HEK293 (cell line): ENCODE data around the gene PWWP2B.
A peak's percentile ranks its signal among the peaks of the same experiment; 100 is the strongest.

Experiments used
- CTCF ChIA-PET: fragments of 350-600 bp; formaldehyde crosslinking; extraction: SDS; loops from one replicate; lab custom pipeline; 2021; ENCODE audit warnings: antibody characterized with exemption; lab: Yijun Ruan, JAX
- POLR2A ChIA-PET: fragments of 300-600 bp; formaldehyde crosslinking; extraction: SDS; loops from one replicate; lab custom pipeline; 2020; ENCODE audit warnings: antibody characterized with exemption, inconsistent platforms; lab: Yijun Ruan, JAX
- H3K27ac ChIP-seq: fragments of 200-500 bp; sonication (Bioruptor generic); 2 replicates; pipeline ENCODE4 v1.5.1; 2014; ENCODE audit warnings: low read depth, low read length, control low read depth, inconsistent platforms; ENCODE audit errors: extremely low read depth
- H3K36me3 ChIP-seq, 2 experiments: fragments of 200-500 bp in 1 of 2; sonication (Bioruptor generic) in 1 of 2; 1 replicate in 1 of 2; 2 replicates in 1 of 2; pipeline ENCODE4 v1.5.1; 2014 to 2017; ENCODE audit warnings: inconsistent platforms in 2 of 2, low read length in 2 of 2; ENCODE audit not compliant: control insufficient read depth in 2 of 2, insufficient read depth in 1 of 2
- H3K4me1 ChIP-seq: fragments of 200-500 bp; sonication (Bioruptor generic); 2 replicates; pipeline ENCODE4 v1.5.1; 2014; ENCODE audit warnings: mild to moderate bottlenecking, low read length, inconsistent platforms; ENCODE audit not compliant: control insufficient read depth, insufficient read depth
- H3K4me3 ChIP-seq: 2 replicates; pipeline ENCODE4 v1.5.1; 2011; ENCODE audit warnings: low read depth, mild to moderate bottlenecking, control low read depth, low read length, moderate library complexity
- H3K9me3 ChIP-seq: fragments of 200-500 bp; sonication (Bioruptor generic); 2 replicates; pipeline ENCODE4 v1.5.1; 2014; ENCODE audit warnings: low read depth, low read length, inconsistent platforms; ENCODE audit not compliant: control insufficient read depth, insufficient read depth
- GLIS1 ChIP-seq: fragments of 450-650 bp; formaldehyde crosslinking; IDR thresholded peaks from 2 replicates; pipeline ENCODE4 v1.5.1; 2016; ENCODE audit warnings: missing biosample characterization, missing genetic modification characterization
- GLIS2 ChIP-seq: fragments of 450-650 bp; formaldehyde crosslinking; IDR thresholded peaks from 2 replicates; pipeline ENCODE4 v1.5.1; 2016; ENCODE audit warnings: missing biosample characterization, missing genetic modification characterization
- SALL2 ChIP-seq: fragments of 450-650 bp; formaldehyde crosslinking; IDR thresholded peaks from 2 replicates; pipeline ENCODE4 v1.5.0; 2017; ENCODE audit warnings: missing biosample characterization, mild to moderate bottlenecking, missing genetic modification characterization, borderline replicate concordance
- ZFP69B ChIP-seq: fragments of 450-650 bp; formaldehyde crosslinking; IDR thresholded peaks from 2 replicates; pipeline ENCODE4 v1.5.1; 2016; ENCODE audit warnings: missing biosample characterization, missing genetic modification characterization
- ZNF558 ChIP-seq: fragments of 450-650 bp; formaldehyde crosslinking; IDR thresholded peaks from 2 replicates; pipeline ENCODE4 v1.5.1; 2016; ENCODE audit warnings: missing biosample characterization, missing genetic modification characterization
- ZNF792 ChIP-seq: fragments of 450-650 bp; formaldehyde crosslinking; IDR thresholded peaks from 2 replicates; pipeline ENCODE4 v1.5.1; 2016; ENCODE audit warnings: missing biosample characterization, missing genetic modification characterization
- TF ChIP-seq, protein P1 (sequence below): fragments of 450-650 bp; formaldehyde crosslinking; IDR thresholded peaks from 2 replicates; pipeline ENCODE4 v1.5.1; 2016; ENCODE audit warnings: missing biosample characterization, missing genetic modification characterization
- TF ChIP-seq, protein P2 (sequence below): fragments of 450-650 bp; formaldehyde crosslinking; conservative IDR thresholded peaks from 2 replicates; pipeline ENCODE4 v1.5.1; 2016; ENCODE audit warnings: low read depth, missing biosample characterization, missing genetic modification characterization
- TF ChIP-seq, protein P3 (sequence below): IDR thresholded peaks from 2 replicates; pipeline ENCODE4 v1.6.1; 2011; ENCODE audit warnings: mild to moderate bottlenecking, low read depth, low read length, borderline replicate concordance
- TF ChIP-seq, protein P4 (sequence below): fragments of 450-650 bp; formaldehyde crosslinking; conservative IDR thresholded peaks from 2 replicates; pipeline ENCODE4 v1.5.1; 2016; ENCODE audit warnings: low read depth, missing biosample characterization, missing genetic modification characterization
- TF ChIP-seq, protein P5 (sequence below): fragments of 450-650 bp; formaldehyde crosslinking; IDR thresholded peaks from 2 replicates; pipeline ENCODE4 v1.5.1; 2016; ENCODE audit warnings: missing biosample characterization, missing genetic modification characterization

Gene PWWP2B

DNA sequence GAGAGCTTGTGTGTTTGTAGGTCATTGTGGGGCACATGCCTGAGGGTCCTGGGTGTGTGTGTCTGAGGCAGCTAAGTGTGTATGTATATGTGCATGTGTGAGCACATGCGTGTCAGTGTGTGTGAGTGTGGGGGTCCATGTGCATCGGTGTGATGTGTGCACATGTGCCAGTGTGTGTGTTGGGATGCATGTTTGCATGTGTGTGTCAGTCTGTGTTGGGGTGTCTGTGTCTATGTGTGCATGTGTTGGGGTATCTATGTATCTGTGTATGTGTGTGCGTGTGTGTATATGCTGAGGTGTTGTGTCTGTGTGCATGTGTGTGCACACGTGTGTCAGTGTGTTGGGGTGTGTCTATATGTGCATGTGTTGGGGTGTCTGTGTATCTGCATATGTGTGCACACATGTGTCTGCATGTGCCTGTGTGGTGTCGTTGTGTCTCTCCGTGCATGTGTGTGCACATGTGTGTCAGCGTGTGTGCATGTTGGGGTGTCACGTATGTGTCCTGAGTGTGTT is 33.3 kb downstream of the PWWP2B start (continued):
- TF ChIP-seq, protein P1, sequence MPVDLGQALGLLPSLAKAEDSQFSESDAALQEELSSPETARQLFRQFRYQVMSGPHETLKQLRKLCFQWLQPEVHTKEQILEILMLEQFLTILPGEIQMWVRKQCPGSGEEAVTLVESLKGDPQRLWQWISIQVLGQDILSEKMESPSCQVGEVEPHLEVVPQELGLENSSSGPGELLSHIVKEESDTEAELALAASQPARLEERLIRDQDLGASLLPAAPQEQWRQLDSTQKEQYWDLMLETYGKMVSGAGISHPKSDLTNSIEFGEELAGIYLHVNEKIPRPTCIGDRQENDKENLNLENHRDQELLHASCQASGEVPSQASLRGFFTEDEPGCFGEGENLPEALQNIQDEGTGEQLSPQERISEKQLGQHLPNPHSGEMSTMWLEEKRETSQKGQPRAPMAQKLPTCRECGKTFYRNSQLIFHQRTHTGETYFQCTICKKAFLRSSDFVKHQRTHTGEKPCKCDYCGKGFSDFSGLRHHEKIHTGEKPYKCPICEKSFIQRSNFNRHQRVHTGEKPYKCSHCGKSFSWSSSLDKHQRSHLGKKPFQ (tag by site-specific recombination), result 0 out of 2 replicates have a peak, but pooled peaks have one; percentile 23
- TF ChIP-seq SALL2 (tag by site-specific recombination) (no peak), ZNF792 (tag by site-specific recombination) (no peak)
- TF ChIP-seq, protein P2, sequence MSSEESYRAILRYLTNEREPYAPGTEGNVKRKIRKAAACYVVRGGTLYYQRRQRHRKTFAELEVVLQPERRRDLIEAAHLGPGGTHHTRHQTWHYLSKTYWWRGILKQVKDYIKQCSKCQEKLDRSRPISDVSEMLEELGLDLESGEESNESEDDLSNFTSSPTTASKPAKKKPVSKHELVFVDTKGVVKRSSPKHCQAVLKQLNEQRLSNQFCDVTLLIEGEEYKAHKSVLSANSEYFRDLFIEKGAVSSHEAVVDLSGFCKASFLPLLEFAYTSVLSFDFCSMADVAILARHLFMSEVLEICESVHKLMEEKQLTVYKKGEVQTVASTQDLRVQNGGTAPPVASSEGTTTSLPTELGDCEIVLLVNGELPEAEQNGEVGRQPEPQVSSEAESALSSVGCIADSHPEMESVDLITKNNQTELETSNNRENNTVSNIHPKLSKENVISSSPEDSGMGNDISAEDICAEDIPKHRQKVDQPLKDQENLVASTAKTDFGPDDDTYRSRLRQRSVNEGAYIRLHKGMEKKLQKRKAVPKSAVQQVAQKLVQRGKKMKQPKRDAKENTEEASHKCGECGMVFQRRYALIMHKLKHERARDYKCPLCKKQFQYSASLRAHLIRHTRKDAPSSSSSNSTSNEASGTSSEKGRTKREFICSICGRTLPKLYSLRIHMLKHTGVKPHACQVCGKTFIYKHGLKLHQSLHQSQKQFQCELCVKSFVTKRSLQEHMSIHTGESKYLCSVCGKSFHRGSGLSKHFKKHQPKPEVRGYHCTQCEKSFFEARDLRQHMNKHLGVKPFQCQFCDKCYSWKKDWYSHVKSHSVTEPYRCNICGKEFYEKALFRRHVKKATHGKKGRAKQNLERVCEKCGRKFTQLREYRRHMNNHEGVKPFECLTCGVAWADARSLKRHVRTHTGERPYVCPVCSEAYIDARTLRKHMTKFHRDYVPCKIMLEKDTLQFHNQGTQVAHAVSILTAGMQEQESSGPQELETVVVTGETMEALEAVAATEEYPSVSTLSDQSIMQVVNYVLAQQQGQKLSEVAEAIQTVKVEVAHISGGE (tag by site-specific recombination), result no peak

DNA sequence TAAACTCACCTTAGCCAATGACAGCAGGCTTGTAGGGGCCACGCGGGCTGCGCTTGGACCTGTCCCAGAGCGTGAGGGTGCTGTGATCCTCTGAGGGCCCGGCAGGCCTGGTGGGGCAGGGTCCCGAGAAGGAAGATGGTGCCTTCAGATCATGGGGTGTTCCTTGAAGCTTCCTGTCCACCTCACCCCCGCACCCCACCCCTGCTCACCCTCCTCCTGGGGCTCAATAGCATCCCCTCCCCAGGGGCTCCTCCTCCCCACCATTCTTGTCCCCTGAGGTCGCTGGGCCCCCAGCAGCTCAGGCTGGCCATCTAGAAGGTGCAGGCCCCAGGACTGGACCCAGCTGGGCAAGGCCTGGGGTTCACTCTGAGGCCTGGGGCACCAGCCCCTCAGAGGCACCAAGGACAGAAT is 33.9 kb downstream of the PWWP2B start:
- no peak overlapping the region for H3K4me3 ChIP-seq
- ChIA-PET POLR2A (no interaction called here), CTCF (no interaction called here)
- no peak overlapping the region for H3K27ac ChIP-seq
- H3K9me3 ChIP-seq, result no peaks in the 10 kb centered on the region
- TF ChIP-seq GLIS2 (0 out of 2 replicates have a peak, but pooled peaks have one; percentile 51), ZNF558 (no peak), GLIS1 (peak; percentile 48; the same call in 1 of the 2 replicates), ZFP69B (no peak)
- TF ChIP-seq, protein P3, sequence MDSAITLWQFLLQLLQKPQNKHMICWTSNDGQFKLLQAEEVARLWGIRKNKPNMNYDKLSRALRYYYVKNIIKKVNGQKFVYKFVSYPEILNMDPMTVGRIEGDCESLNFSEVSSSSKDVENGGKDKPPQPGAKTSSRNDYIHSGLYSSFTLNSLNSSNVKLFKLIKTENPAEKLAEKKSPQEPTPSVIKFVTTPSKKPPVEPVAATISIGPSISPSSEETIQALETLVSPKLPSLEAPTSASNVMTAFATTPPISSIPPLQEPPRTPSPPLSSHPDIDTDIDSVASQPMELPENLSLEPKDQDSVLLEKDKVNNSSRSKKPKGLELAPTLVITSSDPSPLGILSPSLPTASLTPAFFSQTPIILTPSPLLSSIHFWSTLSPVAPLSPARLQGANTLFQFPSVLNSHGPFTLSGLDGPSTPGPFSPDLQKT, result no peak
- TF ChIP-seq, protein P4, sequence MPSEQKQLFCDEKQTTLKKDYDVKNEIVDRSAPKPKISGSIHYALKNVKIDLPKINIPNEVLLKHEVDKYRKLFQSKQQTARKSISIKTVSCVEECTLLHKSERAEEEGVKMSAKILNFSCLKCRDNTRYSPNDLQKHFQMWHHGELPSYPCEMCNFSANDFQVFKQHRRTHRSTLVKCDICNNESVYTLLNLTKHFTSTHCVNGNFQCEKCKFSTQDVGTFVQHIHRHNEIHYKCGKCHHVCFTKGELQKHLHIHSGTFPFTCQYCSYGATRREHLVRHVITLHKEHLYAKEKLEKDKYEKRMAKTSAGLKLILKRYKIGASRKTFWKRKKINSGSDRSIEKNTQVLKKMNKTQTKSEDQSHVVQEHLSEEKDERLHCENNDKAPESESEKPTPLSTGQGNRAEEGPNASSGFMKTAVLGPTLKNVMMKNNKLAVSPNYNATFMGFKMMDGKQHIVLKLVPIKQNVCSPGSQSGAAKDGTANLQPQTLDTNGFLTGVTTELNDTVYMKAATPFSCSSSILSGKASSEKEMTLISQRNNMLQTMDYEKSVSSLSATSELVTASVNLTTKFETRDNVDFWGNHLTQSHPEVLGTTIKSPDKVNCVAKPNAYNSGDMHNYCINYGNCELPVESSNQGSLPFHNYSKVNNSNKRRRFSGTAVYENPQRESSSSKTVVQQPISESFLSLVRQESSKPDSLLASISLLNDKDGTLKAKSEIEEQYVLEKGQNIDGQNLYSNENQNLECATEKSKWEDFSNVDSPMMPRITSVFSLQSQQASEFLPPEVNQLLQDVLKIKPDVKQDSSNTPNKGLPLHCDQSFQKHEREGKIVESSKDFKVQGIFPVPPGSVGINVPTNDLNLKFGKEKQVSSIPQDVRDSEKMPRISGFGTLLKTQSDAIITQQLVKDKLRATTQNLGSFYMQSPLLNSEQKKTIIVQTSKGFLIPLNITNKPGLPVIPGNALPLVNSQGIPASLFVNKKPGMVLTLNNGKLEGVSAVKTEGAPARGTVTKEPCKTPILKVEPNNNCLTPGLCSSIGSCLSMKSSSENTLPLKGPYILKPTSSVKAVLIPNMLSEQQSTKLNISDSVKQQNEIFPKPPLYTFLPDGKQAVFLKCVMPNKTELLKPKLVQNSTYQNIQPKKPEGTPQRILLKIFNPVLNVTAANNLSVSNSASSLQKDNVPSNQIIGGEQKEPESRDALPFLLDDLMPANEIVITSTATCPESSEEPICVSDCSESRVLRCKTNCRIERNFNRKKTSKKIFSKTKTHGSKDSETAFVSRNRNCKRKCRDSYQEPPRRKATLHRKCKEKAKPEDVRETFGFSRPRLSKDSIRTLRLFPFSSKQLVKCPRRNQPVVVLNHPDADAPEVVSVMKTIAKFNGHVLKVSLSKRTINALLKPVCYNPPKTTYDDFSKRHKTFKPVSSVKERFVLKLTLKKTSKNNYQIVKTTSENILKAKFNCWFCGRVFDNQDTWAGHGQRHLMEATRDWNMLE (tag by site-specific recombination), result no peak
- TF ChIP-seq, protein P5, sequence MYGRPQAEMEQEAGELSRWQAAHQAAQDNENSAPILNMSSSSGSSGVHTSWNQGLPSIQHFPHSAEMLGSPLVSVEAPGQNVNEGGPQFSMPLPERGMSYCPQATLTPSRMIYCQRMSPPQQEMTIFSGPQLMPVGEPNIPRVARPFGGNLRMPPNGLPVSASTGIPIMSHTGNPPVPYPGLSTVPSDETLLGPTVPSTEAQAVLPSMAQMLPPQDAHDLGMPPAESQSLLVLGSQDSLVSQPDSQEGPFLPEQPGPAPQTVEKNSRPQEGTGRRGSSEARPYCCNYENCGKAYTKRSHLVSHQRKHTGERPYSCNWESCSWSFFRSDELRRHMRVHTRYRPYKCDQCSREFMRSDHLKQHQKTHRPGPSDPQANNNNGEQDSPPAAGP, result no peak
- peaks cover 0 to 9% of the 10 kb centered on the region in 2 experiments; a peak in 1 of 3 replicates for H3K36me3 ChIP-seq
- H3K4me1 ChIP-seq, result no peaks in the 10 kb centered on the region
